GM21786 (cell line): Measurements from ENCODE around the gene SNX18.

Source experiments
- ATAC-seq: cut with Tn5 transposase; IDR thresholded peaks from one replicate; pipeline ENCODE4 v1.9.1; 2021; ENCODE audit not compliant: unreplicated experiment

The SNX18 gene

DNA sequence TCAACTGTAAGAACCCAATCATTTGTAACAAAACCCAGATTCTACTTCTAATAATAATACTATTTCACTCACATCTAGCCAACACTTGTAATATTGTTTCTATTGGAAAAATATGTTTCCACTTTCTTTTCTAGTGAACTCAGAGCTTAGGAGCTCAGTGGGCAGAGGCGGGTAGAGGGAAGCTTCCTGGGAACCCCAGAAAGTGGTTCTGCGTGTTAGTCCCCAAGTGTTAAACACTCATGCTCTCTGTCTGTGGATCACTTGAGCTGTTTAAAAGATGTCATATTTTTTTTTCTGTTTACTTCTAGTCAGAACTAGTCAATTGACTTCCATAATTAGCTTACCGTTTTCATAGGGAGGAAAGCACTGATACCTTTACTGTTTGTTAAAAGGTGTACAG, 20.6 kb downstream of the SNX18 start:
- no peak for ATAC-seq

DNA sequence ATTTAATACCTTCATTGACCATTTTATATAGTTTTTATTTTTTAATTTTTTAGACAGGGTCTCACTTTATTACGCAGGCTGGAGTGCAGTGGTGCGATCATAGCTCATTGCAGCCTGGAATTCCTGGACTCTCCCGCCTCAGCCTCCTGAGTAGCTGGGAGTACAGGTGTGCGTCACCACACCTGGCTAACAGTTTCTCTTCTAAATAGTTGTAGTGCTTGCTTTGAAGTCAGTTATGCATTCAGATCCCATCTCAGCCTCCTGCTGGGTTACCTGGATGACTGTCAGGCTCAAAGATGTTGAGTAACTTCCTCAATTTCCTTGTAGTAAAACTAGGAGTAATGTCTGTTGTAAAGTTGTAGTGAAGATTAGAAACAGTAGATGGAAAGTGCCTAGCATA, 21.4 kb downstream of the SNX18 start:
- no peak for ATAC-seq

DNA sequence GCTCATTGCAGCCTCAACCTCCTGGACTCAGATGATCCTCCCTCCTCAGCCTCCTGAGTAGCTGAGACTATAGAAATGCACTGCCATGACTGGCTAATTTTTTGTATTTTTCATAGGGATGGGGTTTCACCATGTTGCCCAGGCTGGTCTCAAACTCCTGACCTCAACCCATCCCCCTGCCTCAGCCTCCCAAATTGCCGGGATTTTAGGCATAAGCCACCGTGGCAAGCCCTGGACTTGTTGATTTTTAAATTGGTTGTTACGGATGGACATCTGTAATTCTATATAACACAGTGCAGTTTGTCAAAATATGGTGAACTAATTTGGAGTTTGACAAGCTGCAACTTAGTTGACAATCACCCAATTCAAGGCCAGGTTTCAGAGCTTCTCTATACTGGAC, 22.7 kb downstream of the SNX18 start:
- ATAC-seq, result no peak

DNA sequence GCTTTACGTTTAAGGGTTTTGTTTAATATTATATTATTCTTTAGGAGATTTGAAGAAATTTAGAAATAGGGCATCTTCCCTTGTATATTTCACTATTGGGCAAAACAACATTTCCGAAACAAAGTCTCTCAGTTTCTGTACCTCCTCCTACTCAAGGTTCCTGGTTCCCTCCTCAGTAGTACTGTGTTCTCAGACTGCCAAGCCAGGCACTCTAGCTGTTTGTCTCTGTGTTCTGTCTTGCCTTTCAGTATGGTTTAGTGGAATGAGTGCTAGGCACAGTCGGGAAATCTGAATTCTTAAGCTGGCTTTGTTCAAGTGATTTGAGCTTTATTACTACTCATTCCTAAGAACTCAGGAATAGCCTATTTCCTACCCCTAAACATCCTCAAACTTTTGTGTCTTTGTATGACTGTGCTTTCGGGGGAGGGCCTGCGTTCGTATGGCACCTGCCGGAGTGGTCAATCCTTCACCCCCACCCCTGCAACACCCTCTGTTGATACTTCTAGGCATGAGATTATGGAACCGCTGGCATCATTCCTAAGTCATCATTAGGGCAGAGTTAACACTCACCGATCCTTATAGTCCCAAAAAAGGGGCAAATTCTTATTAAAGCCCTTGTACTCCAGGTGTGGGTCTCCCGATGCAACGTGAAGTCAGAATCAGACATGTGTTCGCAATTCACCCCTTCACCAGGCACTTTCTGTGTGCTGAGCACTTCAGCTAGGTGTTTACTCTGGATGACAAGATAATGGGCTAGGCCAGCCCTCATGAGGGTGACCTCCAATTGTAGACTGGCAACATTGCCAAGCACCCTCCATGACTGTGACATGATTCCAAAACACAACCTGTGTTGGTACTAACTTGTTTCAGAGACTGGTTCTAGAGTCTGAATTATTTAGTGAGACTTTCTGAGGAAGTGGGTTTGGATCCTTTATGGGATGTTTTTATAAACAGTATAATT, 24.5 kb downstream of the SNX18 start:
- no peak for ATAC-seq

DNA sequence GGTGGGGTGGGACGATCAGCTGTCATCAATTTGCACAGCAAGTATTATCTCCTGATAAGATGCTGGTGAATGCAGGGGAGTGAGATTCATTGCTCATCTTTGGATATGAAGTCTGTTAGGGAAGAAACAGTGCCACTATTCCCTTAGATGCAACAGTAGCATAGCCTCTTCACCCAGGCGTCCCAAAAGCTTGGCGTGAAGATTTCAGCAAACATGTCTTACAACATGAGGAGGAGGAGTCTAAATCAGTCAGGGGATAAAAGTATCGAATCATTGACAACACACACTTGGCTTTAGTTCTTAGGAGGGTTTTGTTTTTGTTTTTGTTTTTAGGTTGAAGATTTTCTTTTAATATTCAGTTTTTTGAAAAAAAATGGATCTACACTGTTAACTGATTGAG, 26.5 kb downstream of the SNX18 start:
- no peak for ATAC-seq

DNA sequence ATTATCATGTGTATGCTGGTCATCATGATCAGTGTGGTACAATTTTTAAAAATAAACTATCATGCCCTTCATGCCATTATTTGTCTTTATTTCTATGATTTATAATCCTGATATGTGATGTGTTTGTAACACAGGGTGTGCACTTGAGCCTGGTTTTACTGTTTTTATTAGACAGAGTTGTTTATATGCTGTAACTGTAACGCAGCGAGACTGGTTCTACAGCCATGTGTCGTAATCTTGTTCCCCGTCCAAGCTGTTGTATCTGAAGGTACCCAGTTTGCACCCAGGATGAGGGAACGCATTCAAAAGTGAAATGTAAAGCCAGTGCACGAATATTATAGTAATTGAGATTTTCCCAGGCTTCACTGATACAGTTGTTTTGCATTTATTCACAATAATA, 28.2 kb downstream of the SNX18 start:
- no peak for ATAC-seq

DNA sequence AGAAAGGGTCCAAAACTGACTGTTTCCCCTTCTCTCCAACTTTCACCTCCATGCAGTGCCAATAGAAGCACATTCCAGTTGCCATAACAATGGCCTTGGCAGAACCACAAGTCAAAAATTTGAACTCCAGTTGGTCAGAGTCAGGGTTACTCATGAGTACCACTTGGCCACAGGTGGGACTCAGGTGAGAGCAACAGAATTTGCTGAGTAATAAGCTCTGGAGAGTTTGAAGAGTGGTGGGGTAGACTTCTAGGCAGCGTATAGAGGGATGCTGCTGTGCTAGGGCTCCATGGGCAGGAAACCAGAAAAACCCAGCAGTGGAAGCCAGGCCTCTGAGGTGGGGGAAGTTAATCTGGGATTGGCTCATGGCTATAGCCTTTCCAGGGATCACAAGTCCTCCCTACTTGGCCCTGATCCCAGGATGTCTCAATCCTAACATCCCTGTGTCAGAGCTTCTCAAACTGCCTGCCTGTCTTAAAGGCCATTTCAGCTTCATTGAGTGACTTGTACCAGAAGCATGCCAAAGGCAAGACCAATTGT, 30.2 kb downstream of the SNX18 start:
- ATAC-seq, result no peak

DNA sequence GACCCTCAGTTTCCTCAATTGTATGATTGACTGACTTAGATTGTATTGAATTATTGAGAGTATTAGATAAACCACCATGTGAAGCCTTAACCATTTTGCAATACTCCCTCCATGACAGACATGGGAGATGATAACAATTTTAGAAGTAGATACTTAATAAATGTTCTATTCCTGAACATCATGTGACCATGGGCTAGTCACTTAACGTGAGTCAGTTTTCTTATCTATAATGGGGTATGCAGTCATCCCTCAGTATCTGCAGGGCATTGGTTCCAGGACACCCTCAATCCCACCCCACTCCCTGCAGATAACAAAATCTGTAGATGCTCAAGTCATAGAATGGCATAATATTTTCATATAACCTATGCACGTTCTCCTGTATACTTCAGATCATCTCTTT, 31.0 kb downstream of the SNX18 start:
- ATAC-seq, result no peak

DNA sequence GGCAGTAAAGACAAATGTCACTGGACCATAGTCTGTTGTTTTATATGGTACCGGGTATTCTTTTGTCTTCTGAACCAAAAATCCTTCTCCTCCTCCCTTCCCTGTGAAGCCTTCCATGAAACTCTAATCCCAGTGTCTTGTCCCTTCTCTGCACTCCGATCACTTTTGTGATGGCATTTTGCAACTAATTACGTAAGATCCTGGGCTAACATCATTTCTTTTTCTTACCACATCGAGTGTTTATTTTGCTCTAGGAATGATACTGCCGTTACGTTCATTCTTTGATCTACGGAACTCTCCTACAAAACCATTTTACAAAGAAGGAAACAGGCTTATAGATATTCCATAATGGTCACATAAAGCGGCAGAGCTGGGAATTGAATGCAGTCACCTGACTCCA, 33.7 kb downstream of the SNX18 start:
- ATAC-seq, result no peak

DNA sequence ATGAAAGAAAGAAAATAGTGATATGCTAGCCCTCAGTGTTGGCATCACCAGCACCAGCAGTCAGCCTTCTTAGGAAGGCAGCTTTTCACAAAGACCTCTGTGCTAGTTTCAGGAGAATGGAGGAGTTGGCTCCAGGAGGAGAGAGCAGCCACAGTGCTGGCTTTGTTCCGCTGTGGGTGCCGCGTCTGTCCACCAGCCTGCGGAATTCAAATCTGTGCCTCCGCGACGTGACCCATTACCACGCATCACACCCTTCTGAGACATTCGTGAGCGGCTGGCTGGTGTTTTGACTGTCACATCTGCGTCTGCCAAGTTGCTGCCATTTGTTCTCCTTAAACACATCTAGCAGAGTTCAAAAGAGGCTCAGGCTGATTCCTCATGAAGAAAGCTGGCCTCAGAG, 34.4 kb downstream of the SNX18 start:
- no peak for ATAC-seq

DNA sequence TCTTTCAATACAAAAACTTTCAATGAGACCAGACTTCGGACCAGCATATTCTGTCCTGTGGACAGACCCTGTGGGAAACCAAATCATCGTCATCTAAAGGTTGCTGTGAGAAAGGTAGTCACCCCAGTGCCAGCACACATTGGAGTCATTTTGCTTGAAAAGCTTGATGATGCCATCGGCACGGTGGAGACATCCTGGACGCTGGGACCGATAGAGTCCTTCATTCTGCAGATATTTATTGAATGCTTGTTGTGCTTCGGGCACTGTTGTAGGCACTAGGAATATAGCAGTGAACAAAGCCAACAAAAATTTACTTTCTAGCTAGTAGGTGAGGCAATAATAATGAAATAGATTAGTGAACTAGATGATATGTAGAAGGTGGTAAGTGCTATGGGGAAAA, 34.9 kb downstream of the SNX18 start:
- no peak for ATAC-seq

DNA sequence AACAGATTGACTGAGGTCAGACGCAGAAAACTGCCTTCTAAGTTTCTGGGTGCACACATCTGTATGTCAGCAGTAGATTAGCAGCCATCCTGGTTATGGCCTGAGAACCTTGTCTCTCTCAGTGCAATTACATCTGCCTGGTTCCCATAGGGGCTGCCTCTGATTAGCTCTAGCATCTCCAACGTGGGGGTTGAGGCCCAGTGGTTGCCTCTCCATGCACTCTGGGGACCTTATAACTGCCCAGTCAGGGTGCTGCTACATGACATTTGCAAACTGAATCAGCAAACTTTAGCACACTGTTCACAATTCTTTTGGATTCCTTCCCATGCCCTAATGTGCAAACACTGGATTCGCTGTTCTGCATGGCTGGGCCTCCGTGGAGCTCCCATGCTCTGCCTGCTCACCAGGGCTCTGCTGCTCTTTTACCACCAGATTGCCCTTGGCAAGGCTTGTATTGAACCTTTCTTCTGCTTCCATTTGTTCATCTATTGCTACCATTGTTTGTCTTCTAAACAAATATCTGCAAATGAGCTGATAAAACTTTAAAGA, 36.2 kb downstream of the SNX18 start:
- ATAC-seq, result no peak

DNA sequence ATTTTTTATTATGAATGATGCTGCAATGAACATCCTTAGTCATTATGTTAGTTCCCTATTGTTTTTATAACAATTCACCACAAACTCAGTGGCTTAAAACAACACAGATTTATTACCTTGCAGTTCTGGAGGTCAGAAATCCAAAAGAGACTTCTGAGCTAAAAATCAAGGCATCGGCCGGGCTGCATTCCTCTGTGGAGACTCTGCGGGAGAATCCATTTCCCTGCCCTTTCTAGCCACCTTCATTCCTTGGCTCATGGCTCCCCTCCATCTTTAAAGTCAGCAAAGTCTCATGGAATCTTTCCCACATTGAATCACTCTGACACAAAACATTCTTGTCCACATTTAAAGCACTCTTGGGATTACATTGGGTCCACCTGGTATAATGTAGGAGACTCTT, 38.6 kb downstream of the SNX18 start:
- no peak for ATAC-seq

DNA sequence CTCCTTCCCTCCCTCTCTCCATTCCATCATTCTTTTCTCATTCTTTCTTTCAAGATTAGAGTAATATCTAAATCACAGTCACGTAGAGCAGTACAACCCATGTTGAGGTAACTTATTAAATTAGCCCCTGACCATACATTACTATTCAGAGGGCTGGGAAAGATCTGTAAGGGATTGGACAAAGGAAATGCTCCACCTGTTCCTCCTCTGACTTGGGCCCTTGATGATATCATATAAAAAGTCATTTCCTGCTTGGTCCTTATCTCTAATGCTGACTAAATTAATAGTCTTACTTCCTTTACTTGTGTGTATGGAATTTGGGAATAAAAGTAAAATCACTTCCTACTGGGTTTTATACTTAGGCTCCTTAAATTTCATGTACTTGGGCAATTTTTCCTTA, 40.8 kb downstream of the SNX18 start:
- no peak for ATAC-seq

DNA sequence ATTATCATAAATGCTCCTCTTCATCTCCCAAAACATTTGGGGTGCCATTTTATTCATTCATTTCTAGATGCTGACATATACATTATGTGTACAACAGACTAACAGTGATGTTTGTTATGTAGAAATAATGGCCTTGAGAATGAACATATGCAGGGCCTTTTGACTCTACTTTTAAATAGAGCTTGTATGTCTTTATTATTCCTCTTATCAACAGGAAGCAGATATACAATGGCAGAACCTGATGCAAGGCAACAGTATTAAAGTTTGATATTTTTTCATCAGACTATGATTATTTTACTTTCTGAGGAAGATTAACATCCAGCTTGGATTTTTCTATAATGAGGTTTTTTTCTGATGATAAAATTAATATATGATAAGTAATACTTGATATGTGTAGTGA, 44.1 kb downstream of the SNX18 start:
- ATAC-seq, result no peak

DNA sequence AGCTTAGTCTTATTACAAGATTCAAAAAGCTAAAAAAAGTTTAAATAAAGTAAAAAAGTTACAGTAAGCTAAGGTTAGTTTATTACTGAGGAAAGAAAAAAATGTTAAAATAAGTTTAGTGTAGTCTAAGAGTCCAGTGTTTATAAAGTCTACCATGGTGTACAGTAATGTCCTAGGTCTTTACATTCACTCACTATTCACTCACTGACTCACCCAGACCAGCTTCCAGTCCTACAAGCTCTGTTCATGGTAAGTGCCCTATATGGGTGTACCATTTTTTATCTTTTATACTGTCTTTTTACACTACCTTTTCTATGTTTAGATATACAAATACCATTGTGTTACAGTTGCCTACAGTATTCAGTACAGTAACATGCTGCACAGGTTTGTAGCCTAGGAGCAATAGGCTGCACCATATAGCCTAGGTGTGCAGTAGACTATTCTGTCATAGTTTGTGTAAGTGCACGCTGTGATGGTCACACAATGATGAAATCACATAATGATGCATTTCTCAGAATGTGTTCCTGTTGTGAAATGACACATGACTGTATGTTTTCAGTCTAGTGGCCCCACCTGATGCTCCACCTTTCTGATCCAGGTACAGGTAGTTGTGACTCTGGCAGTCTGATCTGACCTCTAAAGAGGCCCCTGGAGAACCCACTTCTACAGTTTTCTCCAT, 45.7 kb downstream of the SNX18 start:
- ATAC-seq, result no peak

DNA sequence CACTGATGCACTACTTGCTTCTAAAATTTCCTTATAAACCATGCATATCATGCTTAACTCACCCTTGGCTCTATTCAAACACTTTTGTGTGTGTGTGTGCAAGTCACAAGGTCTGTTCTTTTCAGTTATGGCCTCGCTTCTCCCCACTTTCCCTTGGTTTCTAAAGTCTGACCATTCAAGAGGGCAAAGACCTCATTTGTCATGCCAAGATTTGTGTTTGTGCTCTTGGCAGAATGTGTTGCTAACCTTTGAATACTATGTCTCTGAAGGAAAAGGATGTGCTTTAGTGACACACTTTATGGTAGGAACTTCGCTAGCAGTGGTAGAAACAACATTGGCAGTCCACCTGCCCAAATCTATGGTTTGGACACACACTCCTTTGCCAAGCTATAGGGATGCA, 50.4 kb downstream of the SNX18 start:
- no peak for ATAC-seq

DNA sequence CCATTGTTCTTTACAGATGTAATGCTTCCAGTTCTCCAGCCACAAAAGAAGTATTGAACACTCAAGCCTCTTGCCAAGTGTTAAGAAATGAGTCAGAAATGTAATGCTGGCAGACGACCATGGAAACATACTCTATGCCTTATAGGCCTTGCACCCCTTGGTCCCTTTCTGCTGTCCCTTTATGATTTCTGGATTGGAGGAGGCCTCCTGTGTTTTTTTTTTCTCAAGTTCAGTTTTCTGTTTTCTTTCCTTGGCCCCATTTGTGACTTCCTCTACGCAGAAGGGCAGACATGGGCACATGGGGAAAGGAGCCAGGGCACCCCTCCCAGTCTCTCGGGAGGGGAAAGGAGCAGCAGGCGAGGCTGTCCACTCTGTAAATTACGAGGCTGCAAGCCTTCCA, 53.4 kb downstream of the SNX18 start:
- no peak for ATAC-seq

DNA sequence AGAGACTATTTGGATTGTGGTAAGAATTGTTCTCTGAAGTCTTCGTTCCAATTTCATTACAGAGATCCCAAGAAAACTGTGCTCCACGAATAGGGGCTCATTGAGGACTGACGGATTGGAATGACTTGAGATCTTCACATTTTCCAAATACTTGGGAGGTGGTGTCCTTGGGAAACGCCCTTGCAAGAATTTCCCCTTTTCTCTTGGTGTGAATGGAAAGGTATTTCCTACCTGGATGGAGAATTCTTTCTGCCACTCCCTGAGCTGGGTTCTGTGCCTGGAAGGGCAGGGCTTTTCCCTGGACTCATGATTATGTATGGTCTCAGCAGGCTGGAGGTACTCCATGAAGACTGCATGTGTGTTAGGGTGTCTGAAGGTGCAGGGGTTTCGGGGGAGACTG, 53.9 kb downstream of the SNX18 start:
- ATAC-seq, result no peak

DNA sequence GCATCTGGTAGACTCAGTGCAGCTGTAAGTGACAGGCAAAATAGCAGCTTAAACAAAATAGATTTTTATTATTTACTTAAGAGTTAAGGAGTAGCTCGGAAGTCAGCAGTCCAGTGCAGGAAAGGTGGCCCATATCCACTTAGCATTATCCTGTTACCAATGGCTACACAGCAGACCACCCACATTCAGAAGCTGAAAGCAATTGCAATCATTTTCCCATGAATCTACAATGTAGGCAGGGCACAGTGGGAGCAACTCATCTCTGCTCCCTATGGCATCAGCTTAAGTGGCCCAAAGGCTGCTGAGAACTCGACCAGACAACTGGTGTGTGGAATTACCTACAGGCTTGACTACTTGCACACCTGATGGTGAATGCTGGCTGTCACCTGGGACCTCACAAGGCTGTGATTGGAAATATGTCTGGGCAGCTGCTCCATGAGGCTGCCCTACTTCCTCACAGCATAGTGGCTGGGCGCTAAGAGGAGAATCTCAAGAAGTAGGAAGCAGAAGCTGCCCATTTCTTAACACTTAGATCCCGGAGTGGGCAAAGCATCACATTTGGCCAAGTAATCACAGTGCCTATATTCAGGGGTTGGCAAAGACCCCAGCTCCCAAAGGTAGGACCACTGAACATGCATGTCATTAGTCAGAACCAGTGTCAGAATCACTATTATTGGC, 56.4 kb downstream of the SNX18 start:
- ATAC-seq, result no peak

DNA sequence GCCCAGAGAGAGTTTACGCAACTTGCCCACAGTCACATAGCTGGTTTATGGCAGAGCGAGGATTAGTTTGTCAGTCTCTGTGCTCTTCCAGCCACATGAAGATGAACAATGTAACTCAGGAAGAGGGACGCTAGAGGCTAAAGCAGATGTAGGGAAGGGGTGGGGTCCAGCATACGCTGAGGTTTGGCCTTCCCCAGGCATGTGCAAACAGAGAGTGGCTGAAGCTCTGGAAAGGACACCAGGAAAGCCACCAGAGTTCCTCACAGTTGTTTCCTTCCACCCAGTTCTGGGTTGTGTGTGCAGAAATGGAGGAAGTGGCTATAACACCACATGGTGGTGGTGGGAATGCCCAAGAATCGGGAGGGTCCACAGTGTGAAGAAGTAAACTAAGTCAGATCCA, 60.0 kb downstream of the SNX18 start:
- ATAC-seq, result no peak
